ENCODE data around the gene CAMK2A. TPM values are rescaled to one million over a fixed set of nuclear protein-coding genes. Genes with fewer than 3 reads are reported as not detected.

CAMK2A gene
- total RNA-seq, 2 donors from 2014 or later: 0.05 to 0.61 TPM

DNA sequence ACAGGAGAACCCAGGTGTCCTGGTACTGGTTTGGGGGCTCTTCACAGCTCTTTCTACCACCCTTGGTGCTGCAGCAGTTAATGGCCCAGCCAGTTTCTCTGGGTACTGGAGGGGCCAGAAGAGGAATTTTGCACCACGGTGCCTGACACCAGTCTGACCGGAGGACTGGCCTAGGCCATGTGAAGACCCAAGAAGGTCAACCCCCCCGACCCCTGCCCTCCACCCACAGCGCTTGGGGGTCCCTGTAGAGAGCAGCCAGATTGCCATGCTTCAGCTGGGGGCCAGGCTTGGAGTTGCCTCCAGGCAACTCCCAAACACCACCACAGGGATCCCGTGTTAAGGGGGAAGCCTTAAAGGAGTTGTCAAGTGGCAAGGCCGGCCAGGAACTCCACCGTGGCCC, 6.9 kb upstream of the CAMK2A start:
- intact Hi-C loops (cut with DNase I): no loop called here
- H3K27me3 ChIP-seq: peaks cover under 1% of the 10 kb centered on the region
- H3K4me1 ChIP-seq: no peaks in the 10 kb centered on the region
- H3K9ac ChIP-seq (ENCODE audit: low read depth in 2 of 2, low read length in 2 of 2): no peak overlapping the region
- no peak overlapping the region for H3K27ac ChIP-seq
- no peak overlapping the region for H3K4me3 ChIP-seq
- TF ChIP-seq, protein P1, sequence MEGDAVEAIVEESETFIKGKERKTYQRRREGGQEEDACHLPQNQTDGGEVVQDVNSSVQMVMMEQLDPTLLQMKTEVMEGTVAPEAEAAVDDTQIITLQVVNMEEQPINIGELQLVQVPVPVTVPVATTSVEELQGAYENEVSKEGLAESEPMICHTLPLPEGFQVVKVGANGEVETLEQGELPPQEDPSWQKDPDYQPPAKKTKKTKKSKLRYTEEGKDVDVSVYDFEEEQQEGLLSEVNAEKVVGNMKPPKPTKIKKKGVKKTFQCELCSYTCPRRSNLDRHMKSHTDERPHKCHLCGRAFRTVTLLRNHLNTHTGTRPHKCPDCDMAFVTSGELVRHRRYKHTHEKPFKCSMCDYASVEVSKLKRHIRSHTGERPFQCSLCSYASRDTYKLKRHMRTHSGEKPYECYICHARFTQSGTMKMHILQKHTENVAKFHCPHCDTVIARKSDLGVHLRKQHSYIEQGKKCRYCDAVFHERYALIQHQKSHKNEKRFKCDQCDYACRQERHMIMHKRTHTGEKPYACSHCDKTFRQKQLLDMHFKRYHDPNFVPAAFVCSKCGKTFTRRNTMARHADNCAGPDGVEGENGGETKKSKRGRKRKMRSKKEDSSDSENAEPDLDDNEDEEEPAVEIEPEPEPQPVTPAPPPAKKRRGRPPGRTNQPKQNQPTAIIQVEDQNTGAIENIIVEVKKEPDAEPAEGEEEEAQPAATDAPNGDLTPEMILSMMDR (IDR thresholded peaks at IDR 0.05): no peak
- H3K9me3 ChIP-seq: no peaks in the 10 kb centered on the region
- H3K36me3 ChIP-seq: no peaks in the 10 kb centered on the region
- no peak for DNase-seq

- TF ChIP-seq, protein P1 (IDR thresholded peaks at IDR 0.05): no peak
- no peak for DNase-seq
- intact Hi-C loops (cut with DNase I): no loop called here
- no peaks in the 10 kb centered on the region for H3K36me3 ChIP-seq
- no peaks in the 10 kb centered on the region for H3K27me3 ChIP-seq
- no peak overlapping the region for H3K27ac ChIP-seq
- H3K4me1 ChIP-seq: no peaks in the 10 kb centered on the region
- H3K4me3 ChIP-seq: no peak overlapping the region
- H3K9ac ChIP-seq (ENCODE audit: low read depth in 2 of 2, low read length in 2 of 2): no peak overlapping the region
- no peaks in the 10 kb centered on the region for H3K9me3 ChIP-seq
These were observed 6.3 kb upstream of the CAMK2A start for GRCh38 chr5:150295741-150296486.

- Histone ChIP-seq H3K9ac (ENCODE audit: low read depth in 2 of 2, low read length in 2 of 2) (no peak overlapping the region), H3K4me1 (no peaks in the 10 kb centered on the region), H3K27ac (no peak overlapping the region), H3K36me3 (no peaks in the 10 kb centered on the region), H3K4me3 (no peak overlapping the region), H3K9me3 (no peaks in the 10 kb centered on the region), H3K27me3 (no peaks in the 10 kb centered on the region)
- DNase-seq: peak; percentile 45
- intact Hi-C loops (cut with DNase I): no loop called here
- TF ChIP-seq, protein P1 (IDR thresholded peaks at IDR 0.05): no peak
These were observed 5.6 kb upstream of the CAMK2A start for GRCh38 chr5:150295172-150295634.

- Histone ChIP-seq H3K9ac (ENCODE audit: low read depth in 2 of 2, low read length in 2 of 2) (no peak overlapping the region), H3K27me3 (no peaks in the 10 kb centered on the region), H3K4me3 (no peak overlapping the region), H3K9me3 (no peaks in the 10 kb centered on the region), H3K4me1 (no peaks in the 10 kb centered on the region), H3K27ac (no peak overlapping the region), H3K36me3 (no peaks in the 10 kb centered on the region)
- DNase-seq: no peak
- intact Hi-C loops (cut with DNase I): no loop called here
- TF ChIP-seq, protein P1 (IDR thresholded peaks at IDR 0.05): no peak
These were observed 5.0 kb upstream of the CAMK2A start for GRCh38 chr5:150294551-150295071.

DNA sequence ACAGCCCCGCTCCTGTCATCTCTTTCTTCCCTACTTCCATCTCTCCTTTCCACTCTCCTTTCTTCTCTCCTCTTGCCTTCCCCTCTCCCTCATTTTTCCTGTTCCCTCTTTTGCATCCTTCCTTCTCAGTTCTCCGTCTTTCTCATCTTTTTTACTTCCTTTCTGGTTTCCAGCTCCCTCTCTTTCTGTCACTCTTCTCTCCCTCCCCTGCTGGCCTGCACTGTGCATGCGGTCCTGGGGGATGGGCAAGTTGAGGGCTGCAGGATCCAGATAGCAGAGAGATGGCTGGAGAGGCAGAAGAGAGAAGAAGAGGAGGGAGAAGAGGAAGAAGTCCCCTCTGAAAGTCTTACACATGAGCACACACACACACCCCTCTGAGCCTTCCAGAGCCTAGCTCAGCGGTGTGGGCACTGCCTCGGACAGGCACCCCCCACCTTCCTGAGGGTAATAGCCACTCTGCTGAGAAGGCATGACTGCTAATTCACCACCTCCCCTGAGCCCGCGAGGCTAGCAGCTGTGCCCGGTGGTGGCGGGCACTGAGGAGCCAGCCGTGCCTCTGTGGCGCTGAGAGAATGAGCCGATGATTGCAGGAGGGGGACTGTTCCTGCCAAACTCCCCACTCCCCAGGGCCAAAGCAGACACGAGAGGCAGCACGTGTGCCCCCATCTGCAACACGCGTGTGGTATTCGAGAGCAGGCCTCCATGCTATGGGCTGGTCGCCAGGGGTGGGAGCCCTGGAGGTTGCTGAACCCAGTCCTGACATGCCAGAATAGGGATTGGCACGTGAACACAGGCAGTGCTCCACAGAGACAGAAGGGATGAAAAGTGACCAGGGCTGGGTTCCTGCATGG, 3.7 kb upstream of the CAMK2A start:
- no peaks in the 10 kb centered on the region for H3K27me3 ChIP-seq
- H3K36me3 ChIP-seq: no peaks in the 10 kb centered on the region
- no peak for DNase-seq
- intact Hi-C loops (cut with DNase I): no loop called here
- no peak overlapping the region for H3K27ac ChIP-seq
- H3K9ac ChIP-seq (ENCODE audit: low read depth in 2 of 2, low read length in 2 of 2): no peak overlapping the region
- no peaks in the 10 kb centered on the region for H3K9me3 ChIP-seq
- no peaks in the 10 kb centered on the region for H3K4me1 ChIP-seq
- no peak overlapping the region for H3K4me3 ChIP-seq
- TF ChIP-seq, protein P1 (IDR thresholded peaks at IDR 0.05): no peak

All from colonic mucosa (tissue), 4 donors.